Esophagus squamous epithelium (tissue), 4 donors: ENCODE data around the gene PDE7B.

ENCODE experiments used
- CTCF ChIP-seq, 6 experiments: fragments of 450-650 bp in 4 of 6; fragments of 200-600 bp in 2 of 6; sonication (generic) in 2 of 6; IDR thresholded peaks; one replicate each; pipeline ENCODE4 v1.5.1; 2016 to 2019; ENCODE audit warnings: antibody characterized with exemption in 6 of 6, mild to moderate bottlenecking in 4 of 6, moderate library complexity in 4 of 6
- POLR2A ChIP-seq, 4 donors: fragments of 450-650 bp; IDR thresholded peaks; one replicate each; pipeline ENCODE4 v1.6.1; 2017; ENCODE audit warnings: antibody characterized with exemption in 4 of 4, mild to moderate bottlenecking in 4 of 4, moderate library complexity in 3 of 4

- no peak for TF ChIP-seq CTCF (IDR thresholded peaks at IDR 0.05)
- no peak for TF ChIP-seq POLR2A (IDR thresholded peaks at IDR 0.05)
Measured at GRCh38 chr6:136225496-136225895, 374.0 kb downstream of the PDE7B start.
